GM23248 (cell line): ENCODE results near the gene INTS1. TPM values are rescaled to one million over a fixed set of nuclear protein-coding genes. Genes with fewer than 3 reads are reported as not detected.

Experiments used
- DNase-seq: peaks from one replicate; pipeline ENCODE4 v3.0.0-alpha.2; 2015
- H2AFZ ChIP-seq: fragments of 200-600 bp; sonication (generic); 2 replicates; pipeline ENCODE4 v1.6.1; 2016; ENCODE audit warnings: antibody characterized with exemption
- H3F3A ChIP-seq: fragments of 200-600 bp; sonication (generic); 2 replicates; pipeline ENCODE4 v1.6.1; 2016; ENCODE audit warnings: mild to moderate bottlenecking, antibody characterized with exemption, mixed run types; ENCODE audit not compliant: insufficient read depth
- H3K27ac ChIP-seq: fragments of 200-600 bp; sonication (generic); 2 replicates; pipeline ENCODE4 v1.5.1; 2016; ENCODE audit warnings: mild to moderate bottlenecking
- H3K27me3 ChIP-seq: fragments of 200-600 bp; sonication (generic); replicated peaks from 2 replicates; pipeline ENCODE4 v1.6.1; 2016; ENCODE audit warnings: mild to moderate bottlenecking; ENCODE audit not compliant: insufficient read depth
- H3K36me3 ChIP-seq: fragments of 200-600 bp; sonication (generic); 2 replicates; pipeline ENCODE4 v1.6.1; 2016; ENCODE audit warnings: low read depth, mild to moderate bottlenecking
- H3K4me1 ChIP-seq: fragments of 200-600 bp; sonication (generic); 2 replicates; pipeline ENCODE4 v1.6.1; 2016; ENCODE audit warnings: mild to moderate bottlenecking; ENCODE audit not compliant: insufficient read depth
- H3K4me2 ChIP-seq: fragments of 200-600 bp; sonication (generic); one replicate; pipeline ENCODE4 v1.6.1; 2016; ENCODE audit warnings: mild to moderate bottlenecking; ENCODE audit not compliant: unreplicated experiment
- H3K4me3 ChIP-seq: fragments of 200-600 bp; sonication (generic); 2 replicates; pipeline ENCODE4 v1.5.1; 2016; ENCODE audit warnings: mild to moderate bottlenecking
- H3K79me2 ChIP-seq: fragments of 200-600 bp; sonication (generic); 2 replicates; pipeline ENCODE4 v1.6.1; 2016; ENCODE audit warnings: mild to moderate bottlenecking; ENCODE audit not compliant: insufficient read depth
- H3K9ac ChIP-seq: fragments of 200-600 bp; sonication (generic); 2 replicates; pipeline ENCODE4 v1.6.1; 2016; ENCODE audit warnings: mild to moderate bottlenecking
- H3K9me2 ChIP-seq: fragments of 200-600 bp; sonication (generic); 2 replicates; pipeline ENCODE4 v1.6.1; 2016; ENCODE audit warnings: mixed run types, mild to moderate bottlenecking, moderate library complexity; ENCODE audit not compliant: insufficient read depth
- H3K9me3 ChIP-seq: fragments of 200-600 bp; sonication (generic); one replicate; pipeline ENCODE4 v1.6.1; 2017; ENCODE audit warnings: low read depth
- H4K20me1 ChIP-seq: fragments of 200-600 bp; sonication (generic); 2 replicates; pipeline ENCODE4 v1.6.0; 2016; ENCODE audit not compliant: insufficient read depth
- EZH2 ChIP-seq: fragments of 200-600 bp; sonication (generic); IDR thresholded peaks from 2 replicates; pipeline ENCODE4 v1.6.1; 2018; ENCODE audit warnings: antibody characterized with exemption, mild to moderate bottlenecking; ENCODE audit not compliant: insufficient read depth, poor library complexity, severe bottlenecking
- EZH2phosphoT487 ChIP-seq: fragments of 200-600 bp; sonication (generic); IDR thresholded peaks from 2 replicates; pipeline ENCODE4 v1.6.1; 2018; ENCODE audit warnings: antibody characterized with exemption, moderate library complexity, mild to moderate bottlenecking, low read depth; ENCODE audit not compliant: insufficient read depth
- WGBS, 2 experiments: methylation state at CpG; one replicate each; pipeline ENCODE4 v1.1.6; 2015 to 2017; ENCODE audit warnings: low lambda C conversion rate in 2 of 2, low coverage in 1 of 2; ENCODE audit errors: missing lambda C conversion rate in 2 of 2; 5-methylcytosine and 5-hydroxymethylcytosine counted together
- in situ Hi-C: fragments of 300-500 bp; cut with MboI; formaldehyde crosslinking; loops from 2 replicates; pipeline ENCODE4 v1.15.0; 2020
- polyA plus RNA-seq: library from polyadenylated mRNA; unstranded; fragments of >200 nt; fragmentation: Nextera tagmentation; extraction: Ambion mirVana; gene quantifications from 2 replicates; pipeline ENCODE4 v1.2.1, GENCODE V29; 2016
- total RNA-seq: library from RNA; depleted of rRNA; stranded (reverse); fragments of >200 nt; shearing (Covaris generic); gene quantifications from 2 replicates; pipeline ENCODE4 v1.2.3, GENCODE V29; 2014

INTS1 gene
- total and polyA plus RNA-seq, 2 experiments from 2014 or later: 25.4 to 44.7 TPM

- H3K27ac ChIP-seq: no peak overlapping the region
- TF ChIP-seq EZH2phosphoT487 (no peak), EZH2 (no peak)
- H2AFZ ChIP-seq: no peak overlapping the region
- peaks cover 39% of the 10 kb centered on the region for H3K79me2 ChIP-seq
- H3K4me1 ChIP-seq: no peaks in the 10 kb centered on the region; the same call in 1 of the 2 replicates
- peak overlapping the region; percentile 84 for H3K9ac ChIP-seq
- H3K9me3 ChIP-seq: no peaks in the 10 kb centered on the region
- H3F3A ChIP-seq: peaks cover 4% of the 10 kb centered on the region; the same call in 1 of the 2 replicates
- H3K27me3 ChIP-seq: no peaks in the 10 kb centered on the region
- H3K4me3 ChIP-seq: peak overlapping the region; percentile 88
- in situ Hi-C loops: no loop called here
- 84% methylated on average over 17 to 20 of the region's 20 CpGs for WGBS, 2 experiments
- no peaks in the 10 kb centered on the region for H3K9me2 ChIP-seq
- H4K20me1 ChIP-seq: no peaks in the 10 kb centered on the region
- no peaks in the 10 kb centered on the region for H3K36me3 ChIP-seq
- peak overlapping the region; percentile 90 for H3K4me2 ChIP-seq
- no peak for DNase-seq
Observed at GRCh38 chr7:1502845-1503244, 1.3 kb downstream of the INTS1 start.

DNA sequence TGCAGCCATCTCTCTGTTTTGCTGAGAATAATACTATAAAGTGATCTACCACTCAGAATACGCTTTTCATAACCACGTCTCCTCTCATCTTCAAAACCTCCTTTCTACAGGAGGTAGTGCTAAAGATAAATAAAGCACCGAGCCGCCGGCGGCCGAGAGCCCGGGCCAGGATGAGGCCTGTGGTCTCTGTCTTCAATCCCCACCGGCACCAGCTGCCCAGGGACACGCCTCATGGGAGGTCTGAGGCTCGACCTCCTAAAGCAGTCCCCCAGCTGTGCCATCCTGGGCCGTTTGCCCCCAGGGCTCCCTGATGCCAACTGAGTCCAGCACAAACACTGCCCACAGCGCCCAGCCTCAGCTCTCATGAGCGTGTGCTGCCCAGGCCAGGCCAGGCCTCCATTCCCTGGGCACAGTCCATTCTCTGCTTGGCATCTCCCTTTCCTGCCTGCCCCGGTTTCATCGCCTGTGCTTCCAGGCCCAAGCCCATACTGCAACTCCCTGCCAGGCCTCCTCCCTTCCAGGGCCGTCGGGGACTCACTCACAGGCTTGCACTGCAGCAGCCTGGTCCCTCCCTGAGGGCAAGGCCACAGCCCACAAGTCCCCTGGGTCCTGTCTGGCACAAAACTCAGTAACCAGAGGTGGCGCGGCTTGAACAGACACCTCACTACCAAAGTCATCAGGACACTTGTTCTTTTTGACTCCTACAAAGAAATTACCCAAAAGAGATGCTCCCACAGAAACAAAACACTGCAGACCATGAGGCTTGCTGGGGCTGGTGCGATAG, 2.5 kb downstream of the INTS1 start:
- 87 to 91% methylated on average over 20 to 21 of the region's 21 CpGs for WGBS, 2 experiments
- no peak for TF ChIP-seq EZH2phosphoT487
- no peak for TF ChIP-seq EZH2
- H3K9ac ChIP-seq: no peak overlapping the region
- H3K4me3 ChIP-seq: no peak overlapping the region
- no peaks in the 10 kb centered on the region; the same call in 1 of the 2 replicates for H3K4me1 ChIP-seq
- H3K9me3 ChIP-seq: no peaks in the 10 kb centered on the region
- H3F3A ChIP-seq: no peaks in the 10 kb centered on the region
- no peak for DNase-seq
- in situ Hi-C loops: no loop called here
- H3K4me2 ChIP-seq: no peak overlapping the region
- no peak overlapping the region for H3K27ac ChIP-seq
- no peaks in the 10 kb centered on the region for H3K36me3 ChIP-seq
- no peak overlapping the region for H2AFZ ChIP-seq
- H3K9me2 ChIP-seq: no peaks in the 10 kb centered on the region
- H4K20me1 ChIP-seq: no peaks in the 10 kb centered on the region
- peaks cover 39% of the 10 kb centered on the region for H3K79me2 ChIP-seq
- no peaks in the 10 kb centered on the region for H3K27me3 ChIP-seq

- Histone ChIP-seq H3K27me3 (no peaks in the 10 kb centered on the region), H3K36me3 (no peaks in the 10 kb centered on the region), H3K9me2 (no peaks in the 10 kb centered on the region), H3K4me1 (no peaks in the 10 kb centered on the region; the same call in 1 of the 2 replicates), H3K27ac (no peak overlapping the region), H3K4me3 (no peak overlapping the region), H3F3A (no peaks in the 10 kb centered on the region), H3K79me2 (peaks cover 39% of the 10 kb centered on the region), H3K9me3 (no peaks in the 10 kb centered on the region), H3K9ac (no peak overlapping the region), H4K20me1 (no peaks in the 10 kb centered on the region), H3K4me2 (no peak overlapping the region), H2AFZ (no peak overlapping the region)
- no peak for DNase-seq
- TF ChIP-seq EZH2 (no peak), EZH2phosphoT487 (no peak)
- in situ Hi-C loops: no loop called here
- WGBS, 2 experiments: 95% methylated on average over 26 to 34 of the region's 34 CpGs
Observed at GRCh38 chr7:1500064-1500807, 4.0 kb downstream of the INTS1 start.

- no peak overlapping the region for H3K9ac ChIP-seq
- DNase-seq: no peak
- H4K20me1 ChIP-seq: no peaks in the 10 kb centered on the region
- H3K27me3 ChIP-seq: no peaks in the 10 kb centered on the region
- no peaks in the 10 kb centered on the region for H3F3A ChIP-seq
- no peaks in the 10 kb centered on the region for H3K36me3 ChIP-seq
- H2AFZ ChIP-seq: no peak overlapping the region
- peaks cover 39% of the 10 kb centered on the region for H3K79me2 ChIP-seq
- TF ChIP-seq EZH2: no peak
- no peak for TF ChIP-seq EZH2phosphoT487
- H3K4me2 ChIP-seq: no peak overlapping the region
- WGBS, 2 experiments: 89% methylated on average over 19 to 33 of the region's 33 CpGs
- no peak overlapping the region for H3K4me3 ChIP-seq
- H3K9me2 ChIP-seq: no peaks in the 10 kb centered on the region
- in situ Hi-C loops: no loop called here
- no peaks in the 10 kb centered on the region; the same call in 1 of the 2 replicates for H3K4me1 ChIP-seq
- no peaks in the 10 kb centered on the region for H3K9me3 ChIP-seq
- H3K27ac ChIP-seq: no peak overlapping the region
Observed at GRCh38 chr7:1499367-1500029, 4.7 kb downstream of the INTS1 start.
